HepG2 (cell line): ENCODE data around the gene ARHGAP26. TPM values are rescaled to one million over a fixed set of nuclear protein-coding genes. Genes with fewer than 3 reads are reported as not detected.

Source experiments
- ATAC-seq: fragments of 200-7000 bp; cut with Tn5 transposase; 3 replicates; pipeline ENCODE4 v1.9.1; 2020; ENCODE audit warnings: mild to moderate bottlenecking, moderate library complexity
- BruUV-seq: library from RNA; stranded (reverse); fragments of 400-500 nt; replicated peaks from 2 replicates; lab custom pipeline; 2021; lab: Mats Ljungman, UMichigan
- CTCF ChIA-PET: fragments of 300-600 bp; formaldehyde crosslinking; extraction: SDS; loops from one replicate; lab custom pipeline; 2021; ENCODE audit warnings: low total read pairs, inconsistent platforms, low intra/inter-chr PET ratio; lab: Yijun Ruan, JAX
- POLR2A ChIA-PET: fragments of 350-600 bp; sonication (Branson Sonifier 250); formaldehyde crosslinking; loops from one replicate; lab custom pipeline; 2020; ENCODE audit warnings: antibody characterized with exemption, inconsistent platforms; lab: Yijun Ruan, JAX
- DNase-seq: peaks from one replicate; pipeline ENCODE4 v3.0.0-alpha.2; 2015; ENCODE audit warnings: low spot score
- FAIRE-seq: peaks from 3 replicates; lab custom pipeline; 2011; peaks lifted over from hg19 to GRCh38; lab: Jason Lieb, UNC
- H2AFZ ChIP-seq: one replicate; pipeline ENCODE4 v1.6.1; 2011; ENCODE audit warnings: low read length, inconsistent platforms
- H3K27ac ChIP-seq: fragments of 300-600 bp; 3 replicates; pipeline ENCODE4 v1.8.0; 2011; ENCODE audit warnings: mixed run types, mild to moderate bottlenecking, mixed read lengths, low read length, inconsistent platforms; ENCODE audit not compliant: insufficient read depth; ENCODE audit errors: extremely low read length
- H3K27me3 ChIP-seq, 2 experiments: fragments of 200-600 bp in 1 of 2; 2 replicates in 1 of 2; 3 replicates in 1 of 2; pipeline versions ENCODE4 v1.6.0 to v1.8.0; 2011; ENCODE audit warnings: low read length in 2 of 2, mild to moderate bottlenecking in 2 of 2, moderate library complexity in 2 of 2, inconsistent platforms in 1 of 2; ENCODE audit not compliant: insufficient read depth in 2 of 2, control insufficient read depth in 1 of 2
- H3K36me3 ChIP-seq, 2 experiments: fragments of 200-600 bp in 1 of 2; replicated peaks in 1 of 2; 2 replicates in 1 of 2; 3 replicates in 1 of 2; pipeline versions ENCODE4 v1.5.1 to v1.8.0; 2011; ENCODE audit warnings: low read length in 2 of 2, inconsistent platforms in 1 of 2; ENCODE audit not compliant: insufficient read depth in 2 of 2, control insufficient read depth in 1 of 2
- H3K4me1 ChIP-seq: 2 replicates; pipeline ENCODE4 v1.5.1; 2012; ENCODE audit warnings: low read length, inconsistent platforms; ENCODE audit not compliant: insufficient read depth
- H3K4me2 ChIP-seq: 2 replicates; pipeline ENCODE4 v1.6.0; 2011; ENCODE audit warnings: low read depth, low read length, inconsistent platforms
- H3K4me3 ChIP-seq, 3 experiments: fragments of 200-600 bp in 1 of 3; sonication (generic), shearing (Covaris generic) in 1 of 3; replicated peaks in 1 of 3; 2 replicates each; pipeline ENCODE4 v1.5.1; 2011 to 2016; ENCODE audit warnings: low read length in 3 of 3, inconsistent platforms in 2 of 3, low read depth in 2 of 3, mild to moderate bottlenecking in 2 of 3, control low read depth in 1 of 3, mixed read lengths in 1 of 3; ENCODE audit not compliant: insufficient read depth in 1 of 3
- H3K79me2 ChIP-seq: one replicate; pipeline ENCODE4 v1.6.1; 2011; ENCODE audit warnings: low read length, inconsistent platforms; ENCODE audit not compliant: insufficient read depth
- H3K9ac ChIP-seq: 2 replicates; pipeline ENCODE4 v1.6.0; 2011; ENCODE audit warnings: mild to moderate bottlenecking, low read depth, low read length, inconsistent platforms; ENCODE audit not compliant: insufficient read depth
- H3K9me3 ChIP-seq: 2 replicates; pipeline ENCODE4 v1.5.1; 2012; ENCODE audit warnings: mild to moderate bottlenecking, low read length
- H4K20me1 ChIP-seq: 2 replicates; pipeline ENCODE4 v1.6.0; 2011; ENCODE audit warnings: inconsistent platforms, mild to moderate bottlenecking, low read length, moderate library complexity; ENCODE audit not compliant: insufficient read depth
- MED13 ChIP-seq: sonication (generic); formaldehyde crosslinking; IDR thresholded peaks from 2 replicates; pipeline ENCODE4 v1.5.0; 2020; ENCODE audit warnings: missing genetic modification reagents
- PITX1 ChIP-seq: sonication (generic); formaldehyde crosslinking; IDR thresholded peaks from 2 replicates; pipeline ENCODE4 v1.5.1; 2020; ENCODE audit warnings: mild to moderate bottlenecking, missing genetic modification reagents
- PTBP1 ChIP-seq: fragments of 200-400 bp; formaldehyde crosslinking; IDR thresholded peaks from 2 replicates; pipeline ENCODE4 v1.6.1; 2018; ENCODE audit warnings: low read length, low read depth; ENCODE audit not compliant: poor library complexity, severe bottlenecking
- SYNCRIP ChIP-seq: fragments of 200-400 bp; formaldehyde crosslinking; IDR thresholded peaks from 2 replicates; pipeline ENCODE4 v1.6.1; 2018; ENCODE audit warnings: mild to moderate bottlenecking, low read depth, low read length; ENCODE audit not compliant: insufficient read depth
- ZNF260 ChIP-seq: sonication (generic); formaldehyde crosslinking; IDR thresholded peaks from 2 replicates; pipeline ENCODE4 v1.4.0; 2020; ENCODE audit warnings: missing genetic modification reagents, low read depth, mild to moderate bottlenecking, borderline replicate concordance
- ZNF296 ChIP-seq: sonication (generic); formaldehyde crosslinking; conservative IDR thresholded peaks from 2 replicates; pipeline ENCODE4 v1.5.0; 2020; ENCODE audit warnings: mild to moderate bottlenecking, missing genetic modification reagents
- ZSCAN29 ChIP-seq: sonication (generic); formaldehyde crosslinking; conservative IDR thresholded peaks from 2 replicates; pipeline ENCODE4 v1.4.0; 2020; ENCODE audit warnings: mild to moderate bottlenecking, missing genetic modification reagents
- WGBS: methylation state at CpG from one replicate; pipeline ENCODE4 v1.1.6; 2017; ENCODE audit warnings: low lambda C conversion rate; 5-methylcytosine and 5-hydroxymethylcytosine counted together
- in situ Hi-C: cut with HindIII; loops from 2 replicates; pipeline ENCODE4 v1.10.0; 2017; ENCODE audit warnings: low pct_unique_long_range_greater_than_20kb; ENCODE audit not compliant: extremely low pct_ligation_motif_present
- intact Hi-C: fragments of 100-400 bp; cut with micrococcal nuclease; formaldehyde crosslinking; loops from one replicate; pipeline ENCODE4 v1.10.0; 2022; ENCODE audit not compliant: unreplicated experiment
- polyA plus RNA-seq, 8 experiments: library from polyadenylated mRNA; depleted of rRNA in 3 of 8; stranded (reverse) in 7 of 8; unstranded in 1 of 8; fragments of >200 nt; fragmentation: Illumina TruSeq in 4 of 8; extraction: Trizol in 4 of 8; gene quantifications; 2 replicates each; pipeline versions ENCODE4 v1.2.1 to v1.2.3, GENCODE V29; 2011 to 2016; ENCODE audit warnings: low read depth in 4 of 8, missing spikeins in 1 of 8, mixed read lengths in 1 of 8; ENCODE audit not compliant: insufficient read depth in 1 of 8
- total RNA-seq, 5 experiments: library from RNA; depleted of rRNA; stranded (reverse); fragments of >200 nt; fragmentation: Illumina TruSeq; extraction: Trizol; gene quantifications; 2 replicates each; pipeline ENCODE4 v1.2.3, GENCODE V29; 2016; ENCODE audit warnings: low read depth in 1 of 5
- TF ChIP-seq, protein P1 (sequence below): sonication (generic); formaldehyde crosslinking; IDR thresholded peaks from 2 replicates; pipeline ENCODE4 v1.4.0; 2020; ENCODE audit warnings: missing genetic modification reagents, borderline replicate concordance
- TF ChIP-seq, protein P2 (sequence below): sonication (generic); formaldehyde crosslinking; IDR thresholded peaks from 2 replicates; pipeline ENCODE4 v1.4.0; 2020; ENCODE audit warnings: mild to moderate bottlenecking, missing genetic modification reagents
- TF ChIP-seq, protein P3 (sequence below): sonication (generic); formaldehyde crosslinking; IDR thresholded peaks from 2 replicates; pipeline ENCODE4 v1.8.1; 2023; ENCODE audit warnings: mild to moderate bottlenecking, missing genetic modification reagents
- TF ChIP-seq, protein P4 (sequence below): sonication (generic); formaldehyde crosslinking; IDR thresholded peaks from 2 replicates; pipeline ENCODE4 v1.5.1; 2020; ENCODE audit warnings: mild to moderate bottlenecking, moderate library complexity, missing genetic modification reagents

ARHGAP26 gene
- total and polyA plus RNA-seq, 2 of the 13 experiments (the other 11 are each of a cell fraction or from before 2014, with no cell fraction given): 9.6 to 18.2 TPM

DNA sequence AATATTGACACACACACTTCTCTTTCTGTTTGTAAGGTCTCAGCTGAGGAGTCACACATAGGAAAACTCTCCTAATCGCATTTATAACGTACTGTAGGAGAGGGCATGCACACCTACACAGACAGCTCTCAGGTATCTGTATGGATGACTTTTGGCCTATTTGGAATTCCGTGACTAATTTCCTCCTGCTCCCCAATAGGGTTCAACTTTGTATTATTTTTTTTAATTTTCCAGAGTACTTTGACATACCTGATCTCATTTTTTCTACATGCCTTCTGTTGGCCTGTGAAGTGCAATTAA is 195.9 kb downstream of the ARHGAP26 start:
- H3K9ac ChIP-seq: no peak overlapping the region
- H3K4me2 ChIP-seq: peak overlapping the region; percentile 37
- in situ Hi-C loops: no loop called here

More for the DNA sequence above, 195.9 kb downstream of the ARHGAP26 start:
- H3K79me2 ChIP-seq: no peaks in the 10 kb centered on the region
- POLR2A ChIA-PET: no interaction called here
- peak overlapping the region; percentile 26 for H3K27ac ChIP-seq
- H3K4me1 ChIP-seq: peaks cover 31% of the 10 kb centered on the region
- CTCF ChIA-PET: no interaction called here
- no peaks in the 10 kb centered on the region for H3K9me3 ChIP-seq
- no peak for DNase-seq
- intact Hi-C loops: no loop called here
- H3K27me3 ChIP-seq: no peaks in the 10 kb centered on the region
- no peaks in the 10 kb centered on the region for H4K20me1 ChIP-seq
- no TSS peak for BruUV-seq
- no peak overlapping the region for H3K4me3 ChIP-seq
- ATAC-seq: no peak
- H2AFZ ChIP-seq: no peak overlapping the region
- FAIRE-seq: no peak
- WGBS: 85% methylated on average over 3 of the region's 3 CpGs
- TF ChIP-seq, protein P1, sequence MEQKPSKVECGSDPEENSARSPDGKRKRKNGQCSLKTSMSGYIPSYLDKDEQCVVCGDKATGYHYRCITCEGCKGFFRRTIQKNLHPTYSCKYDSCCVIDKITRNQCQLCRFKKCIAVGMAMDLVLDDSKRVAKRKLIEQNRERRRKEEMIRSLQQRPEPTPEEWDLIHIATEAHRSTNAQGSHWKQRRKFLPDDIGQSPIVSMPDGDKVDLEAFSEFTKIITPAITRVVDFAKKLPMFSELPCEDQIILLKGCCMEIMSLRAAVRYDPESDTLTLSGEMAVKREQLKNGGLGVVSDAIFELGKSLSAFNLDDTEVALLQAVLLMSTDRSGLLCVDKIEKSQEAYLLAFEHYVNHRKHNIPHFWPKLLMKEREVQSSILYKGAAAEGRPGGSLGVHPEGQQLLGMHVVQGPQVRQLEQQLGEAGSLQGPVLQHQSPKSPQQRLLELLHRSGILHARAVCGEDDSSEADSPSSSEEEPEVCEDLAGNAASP (CRISPR knock-in tag): no peak
- TF ChIP-seq ZNF296 (no peak), ZNF260 (CRISPR knock-in tag) (no peak), PITX1 (CRISPR knock-in tag) (no peak), ZSCAN29 (CRISPR knock-in tag) (no peak), SYNCRIP (no peak), PTBP1 (no peak), MED13 (CRISPR knock-in tag) (no peak)
- TF ChIP-seq, protein P2, sequence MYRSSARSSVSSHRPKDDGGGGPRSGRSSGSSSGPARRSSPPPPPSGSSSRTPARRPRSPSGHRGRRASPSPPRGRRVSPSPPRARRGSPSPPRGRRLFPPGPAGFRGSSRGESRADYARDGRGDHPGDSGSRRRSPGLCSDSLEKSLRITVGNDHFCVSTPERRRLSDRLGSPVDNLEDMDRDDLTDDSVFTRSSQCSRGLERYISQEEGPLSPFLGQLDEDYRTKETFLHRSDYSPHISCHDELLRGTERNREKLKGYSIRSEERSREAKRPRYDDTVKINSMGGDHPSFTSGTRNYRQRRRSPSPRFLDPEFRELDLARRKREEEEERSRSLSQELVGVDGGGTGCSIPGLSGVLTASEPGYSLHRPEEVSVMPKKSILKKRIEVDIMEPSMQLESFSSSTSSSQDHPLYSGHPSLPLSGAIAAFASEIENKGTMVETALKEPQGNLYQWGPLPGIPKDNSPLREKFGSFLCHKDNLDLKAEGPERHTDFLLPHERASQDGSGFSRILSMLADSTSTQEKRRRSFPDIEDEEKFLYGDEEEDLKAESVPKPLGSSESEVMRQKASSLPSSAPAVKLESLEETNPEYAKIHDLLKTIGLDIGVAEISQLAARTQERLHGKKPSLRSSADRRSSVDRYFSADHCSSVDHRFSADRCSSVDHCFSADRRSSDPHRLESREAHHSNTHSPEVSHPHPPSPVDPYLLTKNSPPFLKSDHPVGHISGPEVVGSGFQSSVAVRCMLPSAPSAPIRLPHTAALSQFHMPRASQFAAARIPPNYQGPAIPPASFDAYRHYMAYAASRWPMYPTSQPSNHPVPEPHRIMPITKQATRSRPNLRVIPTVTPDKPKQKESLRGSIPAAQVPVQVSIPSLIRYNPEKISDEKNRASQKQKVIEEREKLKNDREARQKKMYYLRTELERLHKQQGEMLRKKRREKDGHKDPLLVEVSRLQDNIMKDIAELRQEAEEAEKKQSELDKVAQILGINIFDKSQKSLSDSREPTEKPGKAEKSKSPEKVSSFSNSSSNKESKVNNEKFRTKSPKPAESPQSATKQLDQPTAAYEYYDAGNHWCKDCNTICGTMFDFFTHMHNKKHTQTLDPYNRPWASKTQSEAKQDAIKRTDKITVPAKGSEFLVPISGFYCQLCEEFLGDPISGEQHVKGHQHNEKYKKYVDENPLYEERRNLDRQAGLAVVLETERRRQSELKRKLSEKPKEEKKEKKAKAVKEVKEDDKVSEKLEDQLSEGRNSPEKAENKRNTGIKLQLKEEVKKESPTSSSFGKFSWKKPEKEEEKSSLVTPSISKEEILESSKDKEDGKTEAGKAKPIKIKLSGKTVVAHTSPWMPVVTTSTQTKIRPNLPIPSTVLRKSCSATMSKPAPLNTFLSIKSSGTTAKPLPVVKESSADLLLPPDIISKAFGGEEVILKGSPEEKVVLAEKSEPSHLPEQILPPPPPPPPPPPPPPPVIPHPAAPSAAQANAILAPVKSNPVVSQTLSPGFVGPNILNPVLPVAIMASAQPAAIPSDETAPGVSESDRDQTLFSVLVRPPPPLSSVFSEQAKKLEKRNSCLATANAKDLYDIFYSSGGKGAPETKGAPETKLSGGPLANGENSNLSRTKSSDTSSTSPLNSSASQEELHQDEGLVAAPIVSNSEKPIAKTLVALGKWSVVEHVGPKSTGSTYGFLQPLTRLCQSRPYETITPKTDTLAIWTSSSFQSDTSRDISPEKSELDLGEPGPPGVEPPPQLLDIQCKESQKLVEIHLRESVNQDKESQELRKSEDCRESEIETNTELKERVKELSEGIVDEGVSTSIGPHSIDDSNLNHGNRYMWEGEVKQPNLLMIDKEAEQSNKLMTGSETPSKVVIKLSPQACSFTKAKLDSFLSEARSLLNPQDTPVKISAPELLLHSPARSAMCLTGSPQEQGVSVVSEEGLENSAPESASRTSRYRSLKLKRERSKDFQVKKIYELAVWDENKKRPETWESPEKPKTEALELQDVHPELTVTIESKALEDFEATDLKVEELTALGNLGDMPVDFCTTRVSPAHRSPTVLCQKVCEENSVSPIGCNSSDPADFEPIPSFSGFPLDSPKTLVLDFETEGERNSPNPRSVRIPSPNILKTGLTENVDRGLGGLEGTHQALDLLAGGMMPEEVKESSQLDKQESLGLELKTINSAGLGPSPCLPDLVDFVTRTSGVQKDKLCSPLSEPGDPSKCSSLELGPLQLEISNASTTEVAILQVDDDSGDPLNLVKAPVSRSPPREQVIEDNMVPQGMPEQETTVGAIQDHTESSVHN (CRISPR knock-in tag): no peak
- TF ChIP-seq, protein P3, sequence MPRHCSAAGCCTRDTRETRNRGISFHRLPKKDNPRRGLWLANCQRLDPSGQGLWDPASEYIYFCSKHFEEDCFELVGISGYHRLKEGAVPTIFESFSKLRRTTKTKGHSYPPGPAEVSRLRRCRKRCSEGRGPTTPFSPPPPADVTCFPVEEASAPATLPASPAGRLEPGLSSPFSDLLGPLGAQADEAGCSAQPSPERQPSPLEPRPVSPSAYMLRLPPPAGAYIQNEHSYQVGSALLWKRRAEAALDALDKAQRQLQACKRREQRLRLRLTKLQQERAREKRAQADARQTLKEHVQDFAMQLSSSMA: no peak
- TF ChIP-seq, protein P4, sequence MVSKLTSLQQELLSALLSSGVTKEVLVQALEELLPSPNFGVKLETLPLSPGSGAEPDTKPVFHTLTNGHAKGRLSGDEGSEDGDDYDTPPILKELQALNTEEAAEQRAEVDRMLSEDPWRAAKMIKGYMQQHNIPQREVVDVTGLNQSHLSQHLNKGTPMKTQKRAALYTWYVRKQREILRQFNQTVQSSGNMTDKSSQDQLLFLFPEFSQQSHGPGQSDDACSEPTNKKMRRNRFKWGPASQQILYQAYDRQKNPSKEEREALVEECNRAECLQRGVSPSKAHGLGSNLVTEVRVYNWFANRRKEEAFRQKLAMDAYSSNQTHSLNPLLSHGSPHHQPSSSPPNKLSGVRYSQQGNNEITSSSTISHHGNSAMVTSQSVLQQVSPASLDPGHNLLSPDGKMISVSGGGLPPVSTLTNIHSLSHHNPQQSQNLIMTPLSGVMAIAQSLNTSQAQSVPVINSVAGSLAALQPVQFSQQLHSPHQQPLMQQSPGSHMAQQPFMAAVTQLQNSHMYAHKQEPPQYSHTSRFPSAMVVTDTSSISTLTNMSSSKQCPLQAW (CRISPR knock-in tag): no peak
- no peaks in the 10 kb centered on the region for H3K36me3 ChIP-seq
